MM.1S (cell line): ENCODE data around the gene RPL27A.

Source experiments
- DNase-seq: peaks from one replicate; pipeline ENCODE4 v3.0.0-alpha.2; 2015
- H2AFZ ChIP-seq: fragments of 300-600 bp; sonication (generic); 2 replicates; pipeline ENCODE4 v1.6.0; 2016; ENCODE audit warnings: antibody characterized with exemption, low read length
- H3F3A ChIP-seq: fragments of 300-600 bp; sonication (generic); 2 replicates; pipeline ENCODE4 v1.6.1; 2016; ENCODE audit warnings: mild to moderate bottlenecking, antibody characterized with exemption, low read length, moderate library complexity, mixed read lengths; ENCODE audit not compliant: insufficient read depth
- H3K27ac ChIP-seq: fragments of 300-600 bp; sonication (generic); 2 replicates; pipeline ENCODE4 v1.5.1; 2016; ENCODE audit warnings: mild to moderate bottlenecking, low read length
- H3K27me3 ChIP-seq: fragments of 300-600 bp; sonication (generic); replicated peaks from 2 replicates; pipeline ENCODE4 v1.6.0; 2016; ENCODE audit warnings: low read length; ENCODE audit not compliant: insufficient read depth
- H3K36me3 ChIP-seq: fragments of 300-600 bp; sonication (generic); replicated peaks from 2 replicates; pipeline ENCODE4 v1.6.1; 2016; ENCODE audit warnings: mild to moderate bottlenecking, low read length, mixed read lengths; ENCODE audit not compliant: insufficient read depth
- H3K4me1 ChIP-seq: fragments of 300-600 bp; sonication (generic); 2 replicates; pipeline ENCODE4 v1.6.1; 2016; ENCODE audit warnings: low read length, mixed read lengths
- H3K4me2 ChIP-seq: fragments of 300-600 bp; sonication (generic); 2 replicates; pipeline ENCODE4 v1.6.0; 2016; ENCODE audit warnings: low read depth, low read length
- H3K4me3 ChIP-seq: fragments of 300-600 bp; sonication (generic); 2 replicates; pipeline ENCODE4 v1.5.1; 2016; ENCODE audit warnings: low read length, mixed read lengths
- H3K79me2 ChIP-seq: fragments of 300-600 bp; sonication (generic); 2 replicates; pipeline ENCODE4 v1.6.1; 2016; ENCODE audit warnings: mixed run types, low read length, mixed read lengths
- H3K9ac ChIP-seq: fragments of 300-600 bp; sonication (generic); 2 replicates; pipeline ENCODE4 v1.6.1; 2016; ENCODE audit warnings: low read length, mixed read lengths
- H3K9me2 ChIP-seq: fragments of 300-600 bp; sonication (generic); replicated peaks from 2 replicates; pipeline ENCODE4 v1.6.1; 2016; ENCODE audit warnings: mild to moderate bottlenecking, low read length, mixed read lengths; ENCODE audit not compliant: insufficient read depth
- H3K9me3 ChIP-seq: fragments of 300-600 bp; sonication (generic); replicated peaks from 2 replicates; pipeline ENCODE4 v1.6.1; 2016; ENCODE audit warnings: mild to moderate bottlenecking, low read length, mixed read lengths; ENCODE audit not compliant: insufficient read depth
- H4K20me1 ChIP-seq: fragments of 300-600 bp; sonication (generic); 2 replicates; pipeline ENCODE4 v1.6.1; 2016; ENCODE audit warnings: mild to moderate bottlenecking, low read length, moderate library complexity, mixed read lengths; ENCODE audit not compliant: insufficient read depth
- EZH2 ChIP-seq: fragments of 300-600 bp; sonication (generic); optimal IDR thresholded peaks from 2 replicates; pipeline ENCODE3; 2017; ENCODE audit warnings: low read depth, mild to moderate bottlenecking, antibody characterized with exemption, low read length, mixed read lengths
- EZH2phosphoT487 ChIP-seq: fragments of 300-600 bp; sonication (generic); IDR thresholded peaks from 2 replicates; pipeline ENCODE4 v1.6.1; 2018; ENCODE audit warnings: antibody characterized with exemption, low read length
- TF ChIP-seq, protein P1 (sequence below): fragments of 300-600 bp; sonication (generic); IDR thresholded peaks from 2 replicates; pipeline ENCODE4 v1.5.1; 2016; ENCODE audit warnings: antibody characterized with exemption, low read length, mixed read lengths

The RPL27A gene

DNA sequence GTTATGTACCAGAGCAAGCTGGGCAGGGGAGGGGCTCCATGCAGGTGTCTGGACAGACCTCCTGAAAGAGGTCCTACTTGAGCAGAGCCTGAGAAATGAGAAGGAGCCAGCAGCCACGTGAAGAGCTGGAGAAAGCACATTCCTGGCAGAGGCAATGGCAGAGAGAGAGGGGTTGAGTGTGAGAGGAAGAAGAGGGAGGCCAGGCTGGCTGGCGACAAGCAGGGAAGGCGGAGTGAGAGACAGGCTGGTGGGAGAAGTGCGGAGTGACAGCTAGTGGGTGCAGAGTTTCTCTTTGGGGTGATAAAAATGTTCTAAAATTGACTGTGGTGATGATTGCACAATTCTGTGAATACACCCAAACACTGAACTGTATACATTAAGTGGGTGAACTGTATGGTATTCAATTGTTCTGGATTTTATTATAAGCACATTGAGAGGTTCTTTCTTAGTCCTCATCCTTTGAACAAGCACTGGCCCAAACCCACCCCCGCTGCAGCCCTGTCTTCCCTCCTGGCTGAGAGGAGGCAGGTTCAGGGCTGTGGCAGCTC lies 29.4 kb downstream of the RPL27A start:
- Histone ChIP-seq H3K27me3 (no peaks in the 10 kb centered on the region), H3F3A (no peaks in the 10 kb centered on the region), H3K9me2 (no peaks in the 10 kb centered on the region), H3K4me1 (no peaks in the 10 kb centered on the region), H3K9ac (no peak overlapping the region), H3K4me2 (no peak overlapping the region), H4K20me1 (no peaks in the 10 kb centered on the region), H3K4me3 (no peak overlapping the region), H3K27ac (no peak overlapping the region), H3K9me3 (no peaks in the 10 kb centered on the region), H3K36me3 (no peaks in the 10 kb centered on the region), H3K79me2 (no peaks in the 10 kb centered on the region), H2AFZ (no peak overlapping the region)
- no peak for TF ChIP-seq EZH2
- no peak for TF ChIP-seq EZH2phosphoT487
- TF ChIP-seq, protein P1, sequence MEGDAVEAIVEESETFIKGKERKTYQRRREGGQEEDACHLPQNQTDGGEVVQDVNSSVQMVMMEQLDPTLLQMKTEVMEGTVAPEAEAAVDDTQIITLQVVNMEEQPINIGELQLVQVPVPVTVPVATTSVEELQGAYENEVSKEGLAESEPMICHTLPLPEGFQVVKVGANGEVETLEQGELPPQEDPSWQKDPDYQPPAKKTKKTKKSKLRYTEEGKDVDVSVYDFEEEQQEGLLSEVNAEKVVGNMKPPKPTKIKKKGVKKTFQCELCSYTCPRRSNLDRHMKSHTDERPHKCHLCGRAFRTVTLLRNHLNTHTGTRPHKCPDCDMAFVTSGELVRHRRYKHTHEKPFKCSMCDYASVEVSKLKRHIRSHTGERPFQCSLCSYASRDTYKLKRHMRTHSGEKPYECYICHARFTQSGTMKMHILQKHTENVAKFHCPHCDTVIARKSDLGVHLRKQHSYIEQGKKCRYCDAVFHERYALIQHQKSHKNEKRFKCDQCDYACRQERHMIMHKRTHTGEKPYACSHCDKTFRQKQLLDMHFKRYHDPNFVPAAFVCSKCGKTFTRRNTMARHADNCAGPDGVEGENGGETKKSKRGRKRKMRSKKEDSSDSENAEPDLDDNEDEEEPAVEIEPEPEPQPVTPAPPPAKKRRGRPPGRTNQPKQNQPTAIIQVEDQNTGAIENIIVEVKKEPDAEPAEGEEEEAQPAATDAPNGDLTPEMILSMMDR = no peak
- DNase-seq = no peak

DNA sequence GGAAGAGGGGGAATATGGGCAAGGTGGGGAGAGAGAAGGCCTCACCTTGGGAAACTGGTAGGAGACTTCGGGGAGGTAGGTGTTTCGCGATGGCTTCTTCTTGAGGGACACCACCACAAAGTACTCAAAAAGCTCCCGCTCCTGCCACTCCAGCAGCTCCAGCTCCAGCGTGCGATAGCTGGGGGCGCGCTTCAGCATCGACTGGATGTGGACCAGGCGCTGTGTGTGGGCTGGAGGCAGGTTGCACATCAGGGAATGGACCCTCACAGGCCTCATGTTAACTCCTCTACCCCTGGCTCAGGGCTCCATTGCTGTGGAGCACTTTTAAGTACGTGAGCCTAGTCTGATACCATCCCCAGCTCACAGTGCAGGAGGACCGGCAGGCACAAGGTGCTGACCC lies 29.9 kb downstream of the RPL27A start:
- Histone ChIP-seq H3K9me2 (no peaks in the 10 kb centered on the region), H3F3A (no peaks in the 10 kb centered on the region), H3K27me3 (no peaks in the 10 kb centered on the region), H4K20me1 (no peaks in the 10 kb centered on the region), H3K27ac (no peak overlapping the region), H3K9me3 (no peaks in the 10 kb centered on the region), H2AFZ (no peak overlapping the region), H3K9ac (no peak overlapping the region), H3K79me2 (no peaks in the 10 kb centered on the region), H3K4me3 (no peak overlapping the region), H3K4me1 (no peaks in the 10 kb centered on the region), H3K4me2 (no peak overlapping the region), H3K36me3 (no peaks in the 10 kb centered on the region)
- TF ChIP-seq EZH2 (no peak), EZH2phosphoT487 (no peak)
- TF ChIP-seq, protein P1 = no peak
- DNase-seq = no peak

DNA sequence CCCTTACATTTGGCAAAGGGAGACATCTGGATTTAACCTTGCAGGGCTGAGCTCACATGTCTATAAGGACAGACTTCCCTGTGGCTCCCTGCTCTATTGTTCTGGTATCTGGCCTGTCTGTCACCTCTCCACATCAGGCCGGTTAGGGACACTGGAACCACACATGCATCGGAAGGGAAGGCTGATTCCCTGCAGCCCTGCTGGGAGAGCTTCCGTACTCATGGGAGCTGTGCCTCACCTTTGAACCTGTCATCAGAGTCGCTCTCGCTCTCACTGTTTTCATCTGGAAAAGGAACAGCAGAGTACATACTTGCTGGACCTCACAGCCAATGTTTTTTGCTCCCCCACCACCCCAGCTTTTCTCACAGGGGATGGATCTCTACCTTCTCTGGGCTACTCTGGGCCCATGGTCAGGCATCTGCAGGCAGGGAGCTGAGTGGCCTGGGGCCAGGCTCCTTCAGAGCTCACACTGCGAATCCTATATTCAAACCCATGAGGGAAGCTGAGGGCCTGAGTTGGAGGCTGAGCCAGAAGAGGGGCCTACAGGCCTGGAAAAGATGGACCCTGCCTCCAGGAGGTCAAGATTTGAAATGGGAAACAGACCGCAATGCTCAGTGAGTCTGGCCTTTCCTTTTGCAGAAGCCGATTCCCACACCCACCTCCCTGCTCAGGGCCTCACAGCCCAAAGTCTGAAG lies 31.3 kb downstream of the RPL27A start:
- TF ChIP-seq EZH2phosphoT487 (no peak), EZH2 (no peak)
- TF ChIP-seq, protein P1 = no peak
- Histone ChIP-seq H3K36me3 (no peaks in the 10 kb centered on the region), H3F3A (no peaks in the 10 kb centered on the region), H3K4me2 (no peak overlapping the region), H3K79me2 (no peaks in the 10 kb centered on the region), H3K4me3 (no peak overlapping the region), H4K20me1 (no peaks in the 10 kb centered on the region), H3K27ac (no peak overlapping the region), H3K27me3 (no peaks in the 10 kb centered on the region), H3K4me1 (no peaks in the 10 kb centered on the region), H3K9me2 (no peaks in the 10 kb centered on the region), H3K9ac (no peak overlapping the region), H2AFZ (no peak overlapping the region), H3K9me3 (no peaks in the 10 kb centered on the region)
- DNase-seq = no peak
